Astrocyte of the hippocampus (primary cell): ENCODE measurements around the gene MED10.

Experiments
- DNase-seq: peaks from one replicate; pipeline ENCODE4 v3.0.0; 2011; ENCODE audit warnings: low read depth, low spot score

The MED10 gene, protein sequence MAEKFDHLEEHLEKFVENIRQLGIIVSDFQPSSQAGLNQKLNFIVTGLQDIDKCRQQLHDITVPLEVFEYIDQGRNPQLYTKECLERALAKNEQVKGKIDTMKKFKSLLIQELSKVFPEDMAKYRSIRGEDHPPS

DNA sequence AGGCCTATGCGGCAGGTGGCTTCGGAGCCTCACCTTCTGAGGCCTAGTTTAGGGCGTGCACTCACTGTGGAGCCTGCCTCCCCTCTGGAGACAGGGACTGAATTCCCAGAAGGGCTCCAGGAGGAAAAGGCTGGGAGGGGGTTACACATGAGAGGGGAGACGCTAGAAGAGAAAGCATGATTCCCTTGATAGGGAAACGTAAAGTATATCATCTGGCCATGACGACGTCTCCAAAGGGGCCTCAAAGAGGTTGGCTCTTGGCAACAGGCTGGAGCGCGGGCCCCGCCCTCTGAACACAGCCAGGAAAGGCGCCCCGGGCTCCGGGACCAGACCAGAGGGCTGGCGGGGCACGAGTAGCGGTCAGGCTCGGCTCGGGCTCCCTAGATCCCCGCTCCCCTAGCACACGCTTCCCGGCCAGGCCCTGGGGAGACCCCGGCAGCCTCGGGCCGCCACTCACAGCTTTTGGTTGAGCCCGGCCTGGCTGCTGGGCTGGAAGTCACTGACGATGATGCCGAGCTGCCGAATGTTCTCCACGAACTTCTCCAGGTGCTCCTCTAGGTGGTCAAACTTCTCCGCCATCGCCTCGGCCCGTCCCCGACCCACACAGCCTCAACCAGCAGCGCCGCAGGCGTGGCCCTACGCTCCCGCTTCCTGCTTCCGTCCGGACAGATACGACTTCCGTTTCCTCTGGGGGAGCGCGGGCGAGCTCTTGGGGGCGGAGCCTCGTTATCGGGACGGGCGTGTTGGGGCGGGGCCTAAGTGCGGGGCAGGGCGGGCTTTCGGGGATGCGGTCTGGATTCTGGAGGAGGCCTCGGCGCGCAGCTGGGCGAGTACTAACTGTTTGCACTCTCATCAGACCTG, at the start of gene MED10:
TSS of gene MED10 (minus strand) at position 643 of the 861 bp plus-strand sequence. CDS start at position 579, 64 bp downstream.
- DNase-seq = peak; percentile 97

DNA sequence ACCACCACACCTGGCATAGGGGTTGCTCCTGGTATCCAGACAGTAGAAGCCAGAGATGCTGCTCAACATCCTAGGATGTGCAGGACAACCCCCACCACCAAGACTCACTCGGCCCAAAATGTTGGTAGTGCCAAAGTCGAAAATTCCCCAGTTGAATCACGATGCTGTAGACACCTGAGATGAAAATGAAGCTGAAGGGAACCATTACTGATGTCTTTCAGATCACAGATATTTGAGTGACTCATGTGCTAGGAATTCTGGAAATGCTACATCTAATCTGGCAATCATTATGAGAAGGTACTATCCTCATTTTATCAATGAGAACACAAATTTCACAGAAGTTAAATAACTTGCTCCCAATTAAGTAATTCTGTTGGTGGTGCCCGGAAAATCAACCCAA, 49.3 kb upstream of the MED10 start:
- DNase-seq = no peak

DNA sequence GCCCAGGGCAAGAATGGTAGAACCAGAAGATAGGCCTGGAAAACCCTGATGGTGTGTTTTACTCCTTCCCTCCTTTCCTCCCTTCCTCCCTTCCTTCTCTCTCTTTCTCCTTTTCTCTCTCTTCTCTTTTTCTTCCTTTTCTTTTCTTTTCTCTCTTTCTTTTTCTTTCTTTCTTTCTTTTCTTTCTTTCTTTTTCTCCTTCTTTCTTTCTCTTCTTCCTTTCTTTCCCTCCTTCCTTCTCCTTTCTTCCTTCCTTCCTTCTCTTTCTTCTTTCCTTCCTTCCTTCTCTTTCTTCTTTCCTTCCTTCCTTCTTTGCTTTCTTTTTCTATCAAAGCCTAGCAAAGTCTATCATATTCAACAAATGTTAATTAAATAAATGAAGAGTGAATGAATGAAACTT, 46.4 kb upstream of the MED10 start:
- no peak for DNase-seq

DNA sequence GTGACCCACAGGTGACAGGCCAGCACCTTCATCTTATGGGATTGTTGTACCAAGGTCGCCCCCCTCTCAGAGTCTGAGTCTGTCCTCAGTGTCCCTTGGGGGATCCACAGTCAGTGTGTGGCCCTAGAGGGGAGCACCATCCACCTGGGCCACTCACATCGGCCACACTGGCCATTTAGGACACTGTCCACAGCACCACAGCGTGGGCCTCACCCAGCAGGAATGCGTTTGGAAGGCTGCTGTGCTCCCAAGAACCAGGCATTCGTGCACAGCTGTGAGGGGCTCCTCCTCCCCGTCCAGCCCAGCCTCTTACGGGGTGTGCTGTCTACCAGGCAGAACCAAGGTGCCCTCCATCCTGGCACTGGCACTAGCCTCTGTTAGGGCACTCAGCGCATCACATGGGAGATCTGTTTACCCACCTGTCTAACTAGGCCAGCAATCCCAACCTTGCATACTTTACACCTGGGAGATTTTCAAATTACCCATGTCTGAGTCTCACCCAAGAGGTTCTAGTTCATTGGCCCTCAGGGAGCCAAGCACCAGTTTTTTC, 45.8 kb upstream of the MED10 start:
- no peak for DNase-seq

DNA sequence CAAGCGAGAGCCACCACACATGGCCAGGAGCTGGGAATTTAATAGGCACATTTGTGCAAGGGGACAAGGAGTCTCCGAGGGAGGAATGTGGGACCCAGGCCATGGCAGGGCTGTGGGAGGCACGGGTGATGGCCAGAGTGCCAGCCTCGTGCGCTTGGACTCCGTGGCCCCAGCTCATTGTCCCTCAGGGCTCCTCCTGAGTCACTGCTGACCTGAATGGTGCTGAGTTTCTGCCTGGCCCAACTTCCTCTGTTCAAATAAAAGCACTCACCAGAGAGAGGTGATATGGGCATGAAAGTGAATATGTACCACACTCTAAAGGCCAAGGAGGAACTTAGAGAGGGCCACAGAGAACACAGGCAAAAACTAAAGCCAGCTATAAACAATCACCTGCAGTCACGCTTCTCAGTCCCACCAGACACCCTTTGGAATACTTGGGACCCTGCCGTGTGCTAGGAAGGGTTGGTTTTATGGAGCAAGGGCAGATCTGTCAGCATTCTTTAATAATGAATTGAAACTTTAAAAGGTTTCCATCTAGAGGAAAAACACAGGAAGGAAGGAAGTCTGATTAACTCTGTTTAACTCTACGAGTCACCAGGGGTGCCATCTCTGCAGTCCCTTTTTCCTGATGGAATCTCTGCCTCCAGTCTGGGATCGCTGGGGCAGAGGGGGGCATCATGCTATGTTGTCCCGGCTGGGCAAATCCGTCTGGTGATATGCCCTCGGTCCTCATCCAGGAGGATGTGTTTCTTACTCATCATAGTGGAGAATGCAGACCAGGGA, 45.2 kb upstream of the MED10 start:
- DNase-seq = no peak

DNA sequence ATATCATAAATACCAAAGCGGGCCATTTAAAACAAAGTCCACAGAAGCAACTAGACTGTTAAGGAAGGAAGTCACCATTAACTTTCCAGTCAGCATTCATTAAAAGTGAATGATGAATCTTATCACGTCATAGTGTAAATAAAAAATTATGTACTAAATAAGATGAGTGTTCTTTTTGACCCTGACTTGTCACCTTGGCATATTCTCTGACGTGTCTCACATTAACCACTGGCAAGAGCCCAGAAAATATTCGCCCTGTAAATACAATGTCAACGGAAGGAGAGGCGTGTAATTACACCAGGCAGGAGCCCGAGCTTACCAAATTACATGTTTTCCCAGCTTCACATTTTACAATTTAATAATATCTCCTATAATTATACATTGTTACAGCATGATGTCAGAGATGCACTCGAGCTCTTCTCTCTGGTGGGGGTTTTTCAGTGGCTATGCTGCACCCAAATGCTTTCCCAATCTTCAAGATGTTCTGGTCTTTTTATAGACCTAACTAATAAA, 41.0 kb upstream of the MED10 start:
- no peak for DNase-seq

DNA sequence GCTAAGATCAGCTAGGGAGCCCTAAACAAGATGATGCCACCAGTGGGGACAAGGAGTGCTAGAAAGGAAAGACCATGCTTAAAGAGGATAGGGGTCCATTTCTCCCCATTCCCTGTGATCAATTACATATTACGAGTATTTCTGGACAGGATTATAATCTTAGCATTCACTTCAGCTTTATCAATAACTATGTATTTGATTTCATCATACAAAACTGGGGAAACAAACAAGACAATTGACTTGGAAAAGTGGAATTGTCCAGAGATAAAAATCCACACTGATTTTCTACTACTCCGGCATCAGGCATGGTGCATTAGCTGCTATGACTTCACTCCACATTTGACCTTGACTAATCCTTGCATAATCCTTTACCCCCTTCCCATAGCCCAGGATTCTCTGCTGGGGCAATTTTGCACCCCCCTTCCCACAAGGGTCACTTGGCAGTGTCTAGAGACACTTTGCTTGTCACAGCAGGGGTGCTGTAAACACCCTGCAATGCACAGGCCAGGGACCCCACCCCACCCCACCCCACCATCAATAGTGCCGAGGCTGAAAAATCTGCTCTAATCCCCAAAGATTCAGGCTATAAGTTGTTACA, 40.4 kb upstream of the MED10 start:
- no peak for DNase-seq

DNA sequence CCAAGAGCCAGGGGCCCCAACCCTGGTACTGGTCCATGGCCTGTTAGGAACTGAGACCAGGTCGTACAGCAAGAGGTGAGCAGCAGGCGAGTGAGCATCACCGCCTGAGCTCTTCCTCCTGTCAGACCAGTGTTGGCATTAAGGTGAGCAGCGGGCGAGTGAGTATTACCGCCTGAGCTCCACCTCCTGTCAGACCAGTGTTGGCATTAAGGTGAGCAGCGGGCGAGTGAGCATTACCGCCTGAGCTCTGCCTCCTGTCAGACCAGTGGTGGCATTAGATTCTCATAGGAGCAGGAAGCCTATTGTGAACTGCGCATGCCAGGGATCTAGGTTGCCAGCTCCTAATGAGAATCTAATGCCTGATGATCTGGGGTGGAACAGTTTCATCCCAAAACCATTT, 39.3 kb upstream of the MED10 start:
- DNase-seq = no peak

DNA sequence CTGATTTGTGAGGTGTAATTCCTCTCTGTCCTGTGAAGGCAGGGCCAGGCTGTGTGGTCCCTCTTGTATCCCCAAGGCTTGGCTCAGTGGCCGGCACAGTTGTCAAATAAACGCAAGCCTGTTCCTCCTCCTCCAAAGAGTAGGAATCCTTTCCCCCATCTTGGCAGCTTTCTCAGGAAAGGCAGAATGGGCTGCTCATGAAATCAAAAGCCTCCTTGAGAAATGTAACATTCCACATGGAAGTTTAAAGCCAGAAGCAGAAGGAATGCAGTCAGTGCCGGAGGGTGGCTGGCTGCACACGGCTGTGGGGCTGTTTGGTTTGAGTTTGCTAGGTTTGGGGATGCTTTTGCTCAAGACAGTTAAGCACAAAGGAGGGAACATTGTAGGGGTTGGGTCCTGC, 34.5 kb upstream of the MED10 start:
- DNase-seq = no peak

DNA sequence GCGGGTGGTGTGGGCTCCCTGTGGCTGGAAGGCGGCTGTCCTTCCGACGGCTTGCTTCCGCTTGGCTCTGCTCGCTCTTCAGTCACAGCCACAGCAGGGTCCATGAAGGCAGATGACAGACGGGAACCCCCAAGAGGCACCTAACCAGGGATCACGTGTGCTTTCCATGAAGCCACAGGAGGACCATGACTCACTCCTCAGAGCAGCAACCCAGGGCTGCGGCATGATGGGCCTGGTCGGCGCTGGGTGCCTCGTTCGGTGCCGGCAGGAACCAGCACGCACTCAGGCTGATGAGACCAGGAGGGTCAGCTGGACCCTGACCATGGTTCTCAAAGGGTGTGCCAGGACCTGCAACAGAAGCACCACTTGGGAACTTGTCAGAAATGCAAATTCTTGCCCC, 32.8 kb upstream of the MED10 start:
- no peak for DNase-seq

DNA sequence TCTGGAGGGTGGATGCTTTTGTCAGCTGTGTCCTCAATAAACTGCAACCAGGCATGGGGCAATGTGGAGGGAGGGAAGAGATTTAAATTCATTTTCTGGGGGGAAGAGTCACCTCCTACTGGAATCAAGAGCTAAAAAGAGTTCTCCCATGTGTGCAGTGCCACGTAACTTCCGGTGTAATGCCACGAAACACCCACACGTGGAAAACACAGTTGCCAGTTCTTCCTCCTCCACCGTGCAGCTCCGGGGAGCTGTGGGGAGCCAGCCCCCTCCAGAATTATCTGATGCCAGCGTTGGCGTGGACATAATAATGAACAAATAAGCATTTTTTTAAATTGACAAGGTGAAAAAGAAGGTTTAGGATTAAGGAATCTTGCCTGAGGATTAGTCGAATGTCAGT, 32.1 kb upstream of the MED10 start:
- DNase-seq = no peak

DNA sequence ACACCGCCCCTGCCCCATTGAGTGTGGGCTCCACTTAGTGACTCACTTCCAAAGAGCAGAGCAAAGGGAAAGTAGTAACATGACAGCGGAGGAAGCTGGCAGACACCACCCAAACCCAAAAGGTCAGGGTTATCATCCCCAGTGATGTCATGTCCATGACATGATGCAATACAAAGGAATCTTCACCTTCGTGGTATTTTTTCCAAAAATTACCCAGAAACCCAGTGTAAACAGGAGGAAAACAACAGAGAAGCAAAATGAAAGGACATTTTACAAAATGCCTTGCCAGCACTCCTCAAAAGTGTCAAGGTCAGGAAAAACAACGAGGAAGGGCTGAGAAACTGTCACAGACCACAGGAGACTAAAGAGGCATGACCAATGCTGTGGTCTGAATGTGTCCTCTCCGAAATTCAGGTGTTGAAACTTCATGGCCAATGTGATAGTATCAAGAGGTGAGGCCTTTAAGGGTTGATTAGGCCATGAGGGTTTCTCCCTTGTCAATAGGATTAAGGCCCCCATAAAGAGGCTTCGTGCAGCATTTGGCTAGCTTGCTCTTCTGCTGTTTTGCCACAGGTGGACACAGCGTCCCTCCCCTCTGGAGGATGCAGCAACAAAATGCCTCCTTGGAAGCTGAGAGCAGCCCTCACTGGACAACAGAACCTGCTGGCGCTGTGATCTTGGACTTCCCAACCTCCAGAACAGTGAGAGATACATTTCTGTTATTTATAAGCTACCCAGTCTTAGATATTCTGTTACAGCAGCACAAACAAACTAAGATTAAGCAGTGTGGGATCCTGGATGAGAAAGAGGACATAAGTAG, 30.5 kb upstream of the MED10 start:
- DNase-seq = no peak

DNA sequence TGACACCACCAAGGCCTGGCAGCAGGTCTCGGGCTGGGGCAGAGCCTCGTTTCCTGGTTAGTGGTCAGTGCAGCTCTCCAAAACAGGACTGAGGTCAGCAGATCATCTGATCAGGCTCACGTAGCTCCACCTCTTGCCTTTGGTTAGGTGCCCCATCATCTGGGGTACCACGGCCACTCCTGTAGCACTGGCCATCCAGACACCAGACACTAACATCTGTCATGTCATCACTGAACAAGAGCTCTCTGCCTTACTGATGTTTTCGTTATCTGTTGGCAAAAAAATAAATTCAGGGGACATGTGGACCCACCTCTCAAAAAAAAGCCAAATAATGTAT, 29.9 kb upstream of the MED10 start:
- DNase-seq = no peak

DNA sequence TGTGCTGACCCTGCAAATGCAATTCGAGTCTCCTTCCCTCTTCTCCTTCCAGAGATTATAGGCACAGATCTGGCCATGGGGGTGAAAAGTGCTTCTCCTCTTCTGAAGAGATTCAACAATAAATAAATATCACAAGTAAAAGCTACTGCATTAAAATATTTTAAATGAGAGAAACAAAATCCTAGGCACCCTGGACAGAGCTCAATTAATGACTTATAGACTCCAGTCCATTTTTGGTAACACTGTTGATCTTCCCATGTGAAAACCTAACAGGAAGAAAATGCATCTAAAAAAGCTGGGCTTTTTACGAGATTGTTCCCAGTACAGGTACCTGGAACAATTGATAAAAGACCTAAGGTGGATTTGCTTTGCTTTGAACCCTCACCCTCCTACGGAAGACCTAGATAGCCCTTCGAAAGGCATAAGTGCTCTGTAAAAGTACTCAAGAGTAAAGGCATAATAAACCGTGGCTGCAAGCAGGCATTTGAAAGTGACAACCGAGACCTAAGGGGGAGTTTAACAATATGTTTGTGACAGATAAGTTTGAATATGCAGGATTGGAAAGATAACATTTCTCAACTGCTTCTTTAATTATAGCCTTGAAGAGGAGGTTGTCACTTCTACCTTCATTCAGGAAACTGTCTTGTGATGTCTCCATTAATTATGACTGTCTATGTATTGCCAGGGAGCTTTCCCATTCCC, 29.4 kb upstream of the MED10 start:
- DNase-seq = no peak

DNA sequence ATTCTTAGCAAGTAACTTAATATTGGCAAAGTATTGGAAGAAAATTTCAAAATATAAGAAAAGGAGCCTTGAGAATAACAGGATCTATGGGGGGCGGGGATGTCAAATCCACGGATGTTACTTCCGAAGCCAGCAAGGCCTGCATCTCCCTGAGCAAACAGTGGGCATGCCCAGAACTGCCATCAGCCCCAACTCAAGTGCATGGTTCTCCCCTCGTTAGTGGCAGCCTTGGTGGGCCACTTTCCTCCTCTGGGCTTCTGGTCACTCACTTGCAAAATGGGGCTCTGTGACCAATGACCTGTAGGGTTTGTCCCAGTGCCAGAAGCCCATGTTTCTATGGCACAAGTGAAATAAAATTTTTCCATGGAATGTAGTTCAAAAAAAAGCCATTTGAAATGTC, 27.2 kb upstream of the MED10 start:
- no peak for DNase-seq

DNA sequence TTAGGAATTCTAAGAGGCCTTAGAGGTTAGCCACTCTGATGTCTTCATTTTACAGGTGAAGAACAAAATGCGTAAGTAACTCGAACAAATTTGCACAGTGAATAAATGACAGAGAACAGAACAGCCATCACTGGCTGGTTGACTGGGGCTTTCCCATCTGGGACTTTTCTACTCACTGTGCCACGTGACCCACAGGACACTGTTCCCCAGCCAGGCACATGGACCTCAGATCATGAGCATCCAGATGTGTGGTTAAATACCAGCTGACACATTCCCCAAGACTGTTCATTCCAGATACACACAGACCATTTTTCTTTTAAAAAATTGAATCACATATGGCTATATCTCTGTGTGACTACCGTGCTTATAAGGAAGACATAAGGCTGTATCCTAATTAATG, 25.8 kb upstream of the MED10 start:
- DNase-seq = no peak

DNA sequence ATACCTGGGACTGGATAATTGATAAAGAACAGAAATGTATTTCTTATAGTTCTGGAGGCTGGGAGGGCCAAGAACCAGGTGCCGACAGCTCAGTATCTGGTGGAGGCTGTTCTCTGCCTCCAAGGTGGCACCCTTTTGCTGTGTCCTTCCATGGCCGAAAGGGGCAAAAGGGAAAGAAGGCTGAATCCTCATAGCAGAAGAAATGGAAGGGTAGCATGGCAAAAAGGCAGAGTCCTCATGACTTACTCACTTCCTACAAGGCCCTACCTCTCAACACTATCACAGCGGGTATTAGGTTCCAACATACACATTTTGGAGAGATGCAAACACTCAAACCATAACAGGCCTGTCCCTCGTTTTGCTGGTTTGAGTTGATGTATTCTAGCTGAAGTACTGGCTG, 25.1 kb upstream of the MED10 start:
- DNase-seq = no peak

DNA sequence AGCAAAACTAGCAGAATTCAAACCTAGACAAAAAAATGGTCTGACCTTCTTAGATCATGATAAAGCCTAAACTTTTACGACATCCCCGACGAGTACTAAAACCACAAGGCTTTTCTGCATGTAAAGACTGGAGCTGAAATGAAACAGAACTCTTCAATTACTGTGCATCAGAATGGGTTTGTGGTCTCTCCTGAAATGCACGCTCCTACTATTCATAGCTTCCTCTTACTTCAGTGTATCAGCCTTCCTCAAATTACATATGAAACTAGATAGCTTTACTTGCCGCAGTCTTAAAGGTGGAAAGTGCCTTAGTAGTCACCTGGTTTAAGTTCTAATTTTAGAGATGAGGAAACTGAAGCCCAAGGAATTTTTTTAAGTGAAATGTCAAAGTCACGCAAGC, 24.6 kb upstream of the MED10 start:
- no peak for DNase-seq

DNA sequence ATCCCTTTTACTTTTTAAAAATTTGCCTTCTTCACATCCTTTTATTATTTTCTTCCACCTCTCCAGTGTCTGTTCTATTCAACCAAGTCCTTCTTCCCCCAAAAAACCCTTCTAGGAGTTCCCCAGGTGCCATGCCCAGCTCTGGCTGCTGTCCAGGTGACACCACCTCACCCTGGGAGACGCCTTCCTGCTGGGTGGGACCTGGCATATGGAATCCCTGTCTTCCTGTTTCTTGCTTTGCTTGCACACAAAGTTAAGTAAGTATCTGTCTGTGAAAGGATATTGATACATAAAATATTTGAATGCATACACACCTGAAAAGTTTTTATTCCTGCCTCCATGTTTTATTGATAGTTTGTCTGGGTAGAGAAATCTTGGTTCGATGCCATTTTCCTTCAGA, 23.1 kb upstream of the MED10 start:
- no peak for DNase-seq
